DMS 273 (cell line): Measurements from ENCODE around the gene PRRX2.
"Not testable (repeated sequence)": the region's sequence is repeated elsewhere in the genome, so short reads cannot be mapped to it uniquely, and the experiment has no call there.

Source experiments
- DNase-seq: peaks from one replicate; lab custom pipeline; 2025; ENCODE audit not compliant: unreplicated experiment; lab: John Stamatoyannopoulos, UW

PRRX2 gene

DNA sequence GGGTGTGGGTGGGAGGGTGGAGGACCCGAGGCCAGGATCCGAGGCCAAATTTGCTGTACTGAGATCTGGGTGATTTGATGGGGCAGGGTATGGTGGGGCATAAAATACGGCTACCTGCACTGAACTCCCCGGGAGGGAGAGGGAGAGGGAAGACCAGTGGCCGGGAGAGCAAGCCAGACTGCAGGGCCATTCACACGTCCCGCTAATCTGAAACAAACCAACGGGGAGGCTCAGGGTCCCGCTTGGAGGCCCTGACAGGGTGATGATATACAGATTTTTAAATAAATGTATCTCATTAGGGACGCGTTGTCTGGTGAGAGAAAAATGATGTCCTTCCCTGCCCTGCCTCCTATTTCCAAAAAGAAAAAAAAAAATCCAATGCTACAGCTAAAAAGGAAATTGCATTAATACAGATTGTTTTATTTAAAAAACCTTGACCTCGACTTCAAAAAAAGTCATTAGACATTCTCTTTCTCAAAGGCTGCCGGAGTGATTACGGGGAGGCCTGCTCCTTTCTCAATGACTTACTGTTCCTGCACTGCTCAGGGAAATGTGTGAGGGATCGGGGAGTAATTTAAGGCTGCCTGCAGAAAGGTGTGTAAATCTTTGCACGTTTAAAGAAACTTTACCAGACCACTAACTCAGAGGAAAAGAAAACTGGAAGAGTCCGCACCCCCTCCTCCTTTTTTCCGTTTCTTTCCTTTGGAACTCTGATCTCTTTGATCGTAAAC lies 11.5 kb upstream of the PRRX2 start:
- no peak for DNase-seq

DNA sequence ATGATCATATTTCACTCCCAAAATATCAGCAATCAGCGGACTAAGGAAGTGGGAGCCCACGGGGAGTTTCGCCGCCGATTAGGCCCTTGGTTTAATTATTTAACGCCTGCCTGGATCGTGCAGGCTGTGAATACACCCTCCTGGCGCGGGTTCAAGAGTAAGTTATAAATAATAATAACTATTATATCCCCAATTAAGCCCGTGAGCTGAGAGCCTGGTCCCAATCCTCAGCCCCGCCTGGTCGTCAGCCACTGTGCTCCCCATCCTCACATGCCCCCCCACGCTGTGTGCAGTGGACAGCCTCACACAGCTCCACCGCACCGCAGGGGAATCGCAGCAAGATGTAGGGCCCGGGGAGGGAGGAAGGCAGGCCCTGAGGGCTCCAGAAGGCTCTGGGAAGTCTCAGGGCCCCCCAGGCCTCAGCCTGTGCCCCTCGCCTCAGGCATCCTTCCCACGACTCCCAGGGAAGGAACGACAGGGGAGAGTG lies 10.8 kb upstream of the PRRX2 start:
- no peak for DNase-seq

DNA sequence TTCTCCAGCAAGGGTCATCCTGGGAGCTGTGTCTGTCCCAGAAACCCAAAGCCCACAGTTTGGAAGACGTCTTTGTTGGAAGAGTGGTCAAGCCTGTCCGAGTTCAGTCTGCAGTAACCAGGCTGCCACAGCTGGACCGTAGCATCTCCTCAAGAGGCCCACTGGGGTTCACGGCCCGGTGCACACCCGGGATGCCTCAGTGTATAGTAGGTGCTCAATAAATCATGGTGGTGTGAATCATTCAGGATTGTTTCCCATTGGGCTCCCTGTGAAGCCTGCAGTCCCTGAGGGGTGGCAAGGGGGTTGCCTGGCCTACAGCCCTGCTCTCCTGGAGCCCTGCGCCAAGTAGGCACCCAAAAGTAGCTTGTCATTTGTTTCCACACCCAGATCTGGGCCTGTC lies 10.3 kb upstream of the PRRX2 start:
- DNase-seq: no peak

DNA sequence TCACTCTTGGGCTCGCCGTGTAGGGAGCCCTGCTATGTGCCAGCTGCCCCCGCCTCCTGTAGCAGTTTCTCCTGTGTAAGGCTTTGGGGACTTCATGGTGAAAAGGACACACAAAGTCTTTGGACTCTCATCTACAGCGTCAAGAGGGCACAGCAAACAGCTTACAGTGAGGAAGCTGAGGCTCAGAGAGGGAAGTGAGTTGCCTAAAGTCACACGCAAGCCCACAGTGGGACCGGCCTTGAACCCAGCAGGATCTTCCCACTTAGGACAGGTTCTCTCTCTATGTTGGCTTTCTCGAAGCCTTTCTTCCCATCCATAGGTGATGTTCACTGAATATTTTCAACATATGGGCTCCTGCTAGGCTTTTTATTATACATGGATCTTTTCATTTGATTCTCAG lies 9.8 kb upstream of the PRRX2 start:
- no peak for DNase-seq

DNA sequence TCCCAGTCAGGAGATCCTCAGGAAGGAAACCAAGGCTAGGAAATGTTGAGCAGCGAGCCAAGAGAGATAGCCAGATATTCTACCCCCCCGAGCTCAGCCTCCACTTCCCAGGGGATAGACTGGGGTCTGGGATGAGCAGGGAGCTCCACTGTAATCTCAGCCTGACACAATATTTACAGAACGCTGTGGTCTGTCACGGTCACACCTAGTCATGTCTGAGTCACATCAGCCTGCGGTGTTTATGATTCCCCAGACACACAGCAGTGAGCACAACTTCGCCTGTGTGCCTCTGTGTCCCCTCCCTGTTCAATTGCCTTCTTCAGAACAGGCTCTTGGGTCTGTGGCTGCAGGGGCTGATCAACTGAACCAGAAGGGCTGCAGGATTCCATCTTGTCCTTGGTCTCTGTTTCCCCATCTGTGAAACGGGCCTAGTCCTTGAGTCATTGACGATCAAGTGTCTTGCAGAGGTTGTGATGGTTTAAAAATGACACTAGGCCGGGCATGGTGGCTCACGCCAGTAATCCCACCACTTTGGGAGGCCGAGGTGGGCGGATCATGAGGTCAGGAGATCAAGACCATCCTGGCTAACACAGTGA lies 8.6 kb upstream of the PRRX2 start:
- no peak for DNase-seq

DNA sequence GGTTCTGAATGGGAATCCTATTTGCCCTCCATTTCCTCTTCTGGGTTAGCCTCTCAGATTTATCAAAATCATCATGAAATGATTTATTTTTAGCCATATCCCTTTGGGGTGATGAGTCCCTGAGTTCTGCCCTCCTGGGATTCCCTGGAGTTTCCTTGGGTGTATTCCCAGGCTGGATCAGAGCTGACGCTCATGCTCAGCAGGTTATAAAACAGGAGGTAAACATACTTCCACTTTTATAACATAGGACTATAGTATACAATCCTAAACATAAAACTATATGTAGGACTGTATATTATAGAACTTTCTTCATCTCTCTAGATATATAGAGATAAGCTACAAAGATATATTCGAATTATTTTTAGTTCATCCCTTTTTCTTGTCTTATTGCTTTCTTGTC lies 4.4 kb upstream of the PRRX2 start:
- no peak for DNase-seq

DNA sequence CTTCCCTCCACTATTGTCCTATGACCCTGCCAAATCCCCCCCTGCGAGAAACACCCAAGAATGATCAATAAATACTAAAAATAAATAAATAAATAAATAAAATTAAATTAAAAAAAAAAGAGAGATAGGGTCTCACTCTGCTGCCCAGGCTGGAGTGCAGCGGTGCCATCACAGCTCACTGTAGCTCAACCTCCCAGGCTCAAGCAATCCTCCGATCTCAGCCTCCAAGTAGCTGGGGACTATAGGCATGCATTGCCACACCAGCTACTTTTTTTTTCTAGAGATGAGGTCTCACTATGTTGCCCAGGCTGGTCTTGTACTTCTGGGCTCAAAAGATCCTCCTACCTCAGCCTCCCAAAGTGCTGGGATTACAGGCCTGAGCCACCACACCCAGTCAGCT lies 3.2 kb upstream of the PRRX2 start:
- DNase-seq: not testable (repeated sequence)

DNA sequence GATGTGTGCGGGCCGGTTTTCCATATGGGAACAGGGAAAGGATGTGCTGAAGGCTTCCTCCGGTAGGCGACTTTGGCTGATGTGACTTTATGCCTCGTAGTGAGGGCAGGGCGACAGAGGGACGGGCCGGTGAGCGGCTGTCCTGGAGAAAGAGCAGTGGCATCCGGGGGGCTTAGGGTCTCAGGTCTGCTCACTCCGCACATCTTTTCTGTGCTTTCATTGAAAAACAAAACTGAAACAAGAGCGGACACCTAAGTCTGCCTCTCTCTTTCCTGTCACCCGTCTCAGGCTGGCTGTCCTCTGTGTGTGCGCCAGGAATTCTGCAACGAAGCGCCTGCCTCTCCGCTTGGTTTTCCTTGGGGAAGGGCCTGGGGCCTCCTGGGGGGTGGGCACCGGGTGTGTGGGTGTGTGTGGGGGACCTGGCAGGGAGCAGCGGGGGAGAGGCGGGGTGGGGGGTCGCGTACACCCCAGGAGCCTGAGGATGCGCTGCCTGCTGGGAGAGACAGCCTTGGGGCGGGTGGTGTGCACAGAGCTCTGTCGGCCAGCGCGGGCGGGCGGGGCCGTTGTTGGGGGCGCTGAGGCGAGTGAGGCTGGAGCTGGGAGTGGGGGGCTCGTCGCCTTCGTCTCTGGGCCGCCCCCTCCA lies 580 bp upstream of the PRRX2 start:
- no peak for DNase-seq

DNA sequence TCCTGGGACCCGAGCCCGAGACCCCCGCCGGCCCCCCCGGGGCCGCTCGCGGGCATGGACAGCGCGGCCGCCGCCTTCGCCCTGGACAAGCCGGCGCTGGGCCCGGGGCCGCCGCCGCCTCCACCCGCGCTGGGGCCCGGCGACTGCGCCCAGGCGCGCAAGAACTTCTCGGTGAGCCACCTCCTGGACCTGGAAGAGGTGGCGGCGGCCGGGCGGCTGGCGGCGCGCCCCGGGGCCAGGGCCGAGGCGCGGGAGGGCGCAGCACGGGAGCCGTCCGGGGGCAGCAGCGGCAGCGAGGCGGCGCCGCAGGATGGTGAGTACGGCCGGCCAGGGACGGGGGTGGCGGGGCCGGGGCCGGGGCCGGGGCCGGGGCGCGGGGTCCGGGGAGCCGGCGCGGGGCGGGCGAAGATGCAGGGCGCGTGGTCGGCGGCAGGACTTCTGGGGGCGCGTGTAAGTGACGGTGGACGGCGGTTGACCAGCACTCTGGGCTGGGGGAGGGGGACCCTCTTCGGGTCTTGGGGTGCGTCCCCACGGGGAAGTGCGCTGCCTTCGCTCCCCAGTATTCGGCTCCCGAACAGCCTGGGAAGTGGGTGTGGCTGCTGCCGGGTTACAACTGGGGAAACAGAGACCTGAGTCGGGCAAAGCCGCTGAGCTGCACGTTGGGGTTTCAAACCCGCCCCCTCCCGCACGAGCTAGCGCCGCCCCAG lies 520 bp downstream of the PRRX2 start:
- peak; percentile 50 for DNase-seq

DNA sequence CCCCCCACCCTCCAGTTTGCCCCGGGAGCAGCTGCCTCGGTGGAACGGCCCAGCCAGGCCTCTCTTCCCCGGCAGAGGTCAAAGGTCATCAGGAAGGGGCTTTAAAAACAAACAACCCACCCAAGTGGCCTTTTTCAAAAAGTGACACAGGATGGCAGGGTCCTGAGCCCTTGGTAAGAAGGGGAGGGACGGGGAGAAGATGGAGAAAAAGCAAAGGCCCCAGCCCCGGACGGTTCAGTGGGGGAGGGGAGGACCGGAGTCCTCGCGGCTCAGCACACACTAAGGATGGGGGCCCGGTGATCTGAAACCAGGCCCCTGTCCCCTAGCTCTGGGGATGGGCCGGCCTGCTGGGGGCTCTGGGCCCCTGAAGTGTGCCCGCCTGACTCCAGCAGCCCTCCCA lies 1.1 kb downstream of the PRRX2 start:
- no peak for DNase-seq

DNA sequence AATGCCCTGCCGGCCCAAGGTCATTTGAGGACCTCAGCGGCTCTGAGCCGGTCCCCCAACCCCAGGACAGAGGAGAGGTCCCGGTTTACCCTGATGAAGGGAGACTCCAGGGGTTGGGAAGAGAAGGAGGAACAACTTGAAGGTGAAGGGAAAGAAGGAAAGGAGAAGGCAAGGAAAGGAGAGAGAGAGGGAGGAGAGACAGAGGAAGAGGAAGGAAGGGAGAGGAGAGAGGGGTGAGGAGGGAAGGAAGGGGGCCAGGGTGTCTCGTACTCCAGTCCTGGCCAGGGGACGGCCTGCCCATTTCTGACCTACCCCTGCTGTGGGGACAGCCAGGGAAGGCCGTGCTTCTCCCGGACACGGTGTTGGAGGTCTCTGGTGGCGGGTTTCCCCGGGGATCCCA lies 1.9 kb downstream of the PRRX2 start:
- no peak for DNase-seq

DNA sequence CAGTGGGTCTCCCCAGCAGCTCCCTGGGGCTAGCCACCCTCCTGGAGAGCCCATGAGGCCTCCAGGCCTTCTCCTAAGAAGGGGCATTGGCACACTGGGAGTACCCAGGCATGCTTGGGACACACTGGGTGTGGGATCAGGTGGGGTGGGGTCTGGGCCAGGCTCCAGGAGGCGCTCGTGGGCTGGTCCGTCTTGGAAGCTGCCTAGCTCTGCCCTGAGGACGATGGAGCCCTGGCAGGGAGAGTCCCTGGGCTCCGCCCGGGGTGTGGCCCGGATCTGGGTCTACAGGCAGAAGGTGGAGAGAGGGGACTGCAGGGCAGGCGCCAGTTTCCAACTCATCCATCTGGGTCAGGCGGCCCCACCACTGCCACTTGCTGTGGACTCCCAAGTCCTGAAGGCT lies 2.4 kb downstream of the PRRX2 start:
- no peak for DNase-seq

DNA sequence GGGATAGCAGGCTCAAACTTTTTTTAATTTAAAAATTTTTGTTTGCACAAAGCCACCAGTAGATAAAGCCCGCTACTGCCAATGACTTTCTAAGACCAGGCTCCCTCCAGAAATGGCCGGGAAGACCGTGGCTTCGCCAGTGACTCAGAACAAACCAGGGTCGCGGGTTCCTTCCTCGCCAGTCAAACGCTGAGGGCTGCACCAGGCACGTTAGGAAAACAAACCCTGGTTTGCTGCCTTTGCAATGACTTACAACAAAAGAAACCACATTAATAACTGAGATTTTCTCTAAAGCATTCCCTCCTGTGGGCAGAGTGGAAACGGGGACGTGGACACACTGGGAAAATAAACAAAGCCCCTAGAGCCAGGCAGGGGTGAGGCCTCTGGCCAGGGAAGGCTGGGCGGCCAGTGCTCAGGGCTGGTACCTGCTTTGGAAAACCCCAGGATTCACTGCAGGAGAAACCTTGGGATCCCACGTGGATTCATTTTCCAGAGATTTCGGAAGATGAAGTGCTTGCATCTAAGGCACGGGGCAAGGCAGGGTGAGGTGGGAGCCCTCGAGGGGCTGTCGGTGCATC lies 3.8 kb downstream of the PRRX2 start:
- no peak for DNase-seq

DNA sequence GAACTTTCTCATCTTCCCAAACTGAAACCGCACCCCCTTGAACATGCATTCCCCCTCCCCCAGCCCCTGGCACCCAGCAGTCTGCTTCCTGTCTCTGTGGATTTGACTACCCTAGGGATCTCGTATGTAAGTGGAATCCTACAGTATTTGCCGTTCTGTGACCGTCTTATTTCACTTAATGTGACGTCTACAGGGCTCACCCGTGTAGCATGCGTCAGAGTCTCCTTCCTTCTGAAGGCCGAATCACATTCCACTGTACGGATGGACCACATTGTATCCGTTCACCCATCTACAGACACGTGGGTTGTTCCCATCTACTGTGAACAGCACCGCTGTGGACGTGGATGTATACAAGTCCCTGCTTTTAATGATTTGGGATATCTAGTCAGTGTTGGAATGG lies 4.5 kb downstream of the PRRX2 start:
- no peak for DNase-seq

DNA sequence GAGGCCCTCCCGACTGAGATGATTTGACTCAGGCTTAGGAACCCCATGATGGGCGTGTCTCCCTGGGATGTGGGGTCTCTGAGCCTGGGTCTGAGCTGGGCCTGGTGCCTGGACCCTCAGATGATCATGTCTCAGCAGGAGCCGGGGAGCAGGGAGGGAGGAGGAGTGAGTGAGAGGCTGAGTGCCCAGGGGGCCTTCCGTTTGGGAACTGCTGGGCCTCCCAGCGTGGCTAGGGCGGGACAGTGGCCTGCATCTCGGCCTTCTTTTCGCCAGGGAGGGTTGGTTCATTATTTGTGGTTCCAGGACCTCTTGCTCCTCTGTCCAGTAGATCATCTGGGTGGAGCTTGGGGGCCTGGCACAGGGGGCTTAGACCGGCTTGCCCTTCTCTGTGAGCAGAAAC lies 5.6 kb downstream of the PRRX2 start:
- no peak for DNase-seq

DNA sequence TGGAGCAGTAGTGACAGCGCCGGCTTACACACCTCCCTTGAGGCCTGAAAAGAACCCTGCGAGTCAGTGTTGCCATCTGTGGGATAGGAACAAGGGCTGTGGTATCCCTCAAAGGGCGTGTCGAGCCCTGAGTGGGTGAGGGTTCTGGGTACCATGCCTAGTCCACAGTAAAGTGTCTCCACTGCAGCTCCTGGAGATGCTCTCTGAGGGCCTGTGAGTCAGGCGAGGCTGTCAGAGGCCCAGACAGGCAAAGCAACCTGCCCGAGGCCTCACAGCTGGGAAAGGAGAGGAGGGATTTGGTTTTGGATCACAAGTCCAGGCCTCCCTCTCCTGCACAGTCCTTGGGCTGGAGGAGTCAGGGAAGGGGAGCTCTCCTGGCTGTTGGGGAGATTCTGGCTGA lies 6.1 kb downstream of the PRRX2 start:
- DNase-seq: no peak

DNA sequence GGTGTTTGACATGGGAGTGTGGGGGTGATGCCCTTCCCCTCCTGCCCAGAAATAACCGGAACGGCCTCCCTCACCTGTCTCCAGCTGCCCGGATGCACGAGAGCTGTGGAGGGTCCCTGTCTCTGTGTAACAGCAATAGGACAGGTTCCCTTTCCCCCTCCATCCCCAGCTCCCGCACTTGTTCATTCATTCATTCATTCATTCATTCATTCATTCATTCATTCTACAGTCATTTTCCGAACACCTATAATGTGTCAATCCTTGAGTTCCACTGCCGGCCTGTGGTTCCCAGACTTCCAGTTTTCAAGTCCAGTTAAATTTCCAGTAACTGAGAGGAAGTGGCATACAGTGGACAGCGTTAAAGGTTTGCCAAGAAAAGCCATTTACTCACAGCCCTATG lies 7.3 kb downstream of the PRRX2 start:
- DNase-seq: no peak

DNA sequence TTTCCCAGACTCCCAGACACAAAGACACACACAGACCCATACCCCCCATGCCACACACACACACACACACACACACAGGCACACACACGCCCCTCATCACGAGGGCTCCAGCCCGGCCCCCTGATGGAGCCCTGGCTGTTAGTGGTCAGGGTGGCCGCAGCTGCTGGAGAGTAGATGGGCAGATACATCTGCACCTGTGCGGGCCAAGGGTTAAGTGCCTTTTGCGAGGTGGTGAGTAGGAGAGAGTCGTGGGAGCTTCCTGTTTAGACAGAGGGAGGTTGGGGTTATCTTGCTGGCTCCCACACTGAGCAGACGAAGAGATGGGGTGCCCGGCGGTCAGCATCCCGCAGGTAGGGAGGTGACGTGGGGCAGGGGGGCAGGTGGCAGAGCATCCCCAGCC lies 8.2 kb downstream of the PRRX2 start:
- no peak for DNase-seq

DNA sequence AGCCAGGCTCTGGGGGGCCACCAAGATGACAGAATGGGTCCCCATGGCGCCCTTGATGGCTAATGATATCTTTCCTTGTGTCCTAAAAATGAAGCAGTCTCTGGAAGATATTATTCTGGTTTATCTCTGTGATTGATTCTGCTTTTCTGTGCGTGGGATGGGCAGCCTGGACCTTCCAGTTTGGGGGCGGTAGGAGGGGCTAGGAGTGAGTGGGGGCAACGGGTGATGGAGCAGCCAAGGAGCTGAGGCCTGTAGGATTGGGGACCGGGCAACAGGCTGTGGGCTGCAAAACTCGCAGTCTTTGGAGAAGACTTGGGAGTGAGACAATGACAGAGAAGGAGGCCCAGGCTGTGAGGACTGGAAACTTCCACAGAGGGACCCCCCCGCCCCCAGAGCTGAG lies 8.8 kb downstream of the PRRX2 start:
- no peak for DNase-seq

DNA sequence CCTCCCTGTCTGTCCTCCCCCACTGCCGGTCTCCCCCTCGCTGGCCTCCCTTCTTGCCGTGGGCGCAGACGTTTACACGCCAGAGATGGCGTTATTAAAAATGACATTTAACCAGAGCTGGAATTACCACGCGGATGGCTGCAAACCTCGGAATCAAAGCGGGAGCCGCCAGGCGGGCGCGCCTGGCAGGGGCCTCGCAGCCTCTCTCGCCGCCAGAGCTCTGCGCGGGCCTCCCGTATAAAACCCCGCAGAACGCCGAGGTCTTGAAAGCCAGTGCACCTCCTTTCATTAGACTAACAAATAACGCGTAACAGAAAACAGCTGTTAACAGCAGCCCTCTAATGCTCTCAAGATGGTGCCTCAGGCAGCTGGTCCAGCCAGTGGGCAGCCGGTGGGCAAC lies 10.2 kb downstream of the PRRX2 start:
- no peak for DNase-seq

DNA sequence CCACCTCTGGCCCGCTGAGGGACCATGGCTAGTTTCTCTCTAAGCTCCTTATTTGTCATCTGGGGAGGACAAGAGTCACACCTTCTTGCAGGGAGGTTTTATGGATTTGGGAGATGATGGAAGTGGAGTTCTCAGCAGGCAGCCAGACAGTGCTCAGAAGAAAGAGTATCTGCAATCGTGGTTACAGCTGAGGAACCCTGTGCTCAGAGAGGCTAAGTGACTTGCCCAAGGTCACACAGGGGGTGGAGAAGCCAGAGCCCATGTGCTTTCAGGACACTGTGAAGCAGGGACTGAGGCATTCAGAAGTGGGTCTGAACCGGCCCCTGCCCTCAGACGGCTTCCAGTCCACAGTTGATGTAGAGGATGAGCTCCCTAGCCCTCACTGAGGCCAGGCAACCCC lies 10.8 kb downstream of the PRRX2 start:
- no peak for DNase-seq

DNA sequence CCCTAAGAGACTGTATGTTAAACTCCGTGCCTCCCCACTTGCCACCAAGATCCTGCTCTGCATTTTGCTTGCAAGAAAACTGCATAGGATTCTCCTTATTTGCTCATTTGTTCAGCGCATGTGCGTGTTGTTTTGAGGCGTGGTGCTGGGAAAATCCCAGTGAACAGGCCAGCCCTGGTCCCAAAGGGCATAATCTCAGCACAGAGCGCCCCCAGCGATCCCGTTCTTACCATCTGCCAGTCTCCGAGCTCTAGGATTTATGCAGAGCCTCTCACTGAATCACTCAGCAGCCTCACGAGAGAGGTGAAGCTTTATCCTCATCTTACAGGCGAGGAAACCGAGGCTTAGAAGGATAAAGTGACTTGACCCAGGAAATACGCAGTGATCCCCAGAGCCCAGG lies 11.5 kb downstream of the PRRX2 start:
- peak; percentile 91 for DNase-seq
